ENCODE data around the gene HMGN3.
"Not testable (repeated sequence)": the region's sequence is repeated elsewhere in the genome, so short reads cannot be mapped to it uniquely, and the experiment has no call there.

- TF ChIP-seq, protein P1, sequence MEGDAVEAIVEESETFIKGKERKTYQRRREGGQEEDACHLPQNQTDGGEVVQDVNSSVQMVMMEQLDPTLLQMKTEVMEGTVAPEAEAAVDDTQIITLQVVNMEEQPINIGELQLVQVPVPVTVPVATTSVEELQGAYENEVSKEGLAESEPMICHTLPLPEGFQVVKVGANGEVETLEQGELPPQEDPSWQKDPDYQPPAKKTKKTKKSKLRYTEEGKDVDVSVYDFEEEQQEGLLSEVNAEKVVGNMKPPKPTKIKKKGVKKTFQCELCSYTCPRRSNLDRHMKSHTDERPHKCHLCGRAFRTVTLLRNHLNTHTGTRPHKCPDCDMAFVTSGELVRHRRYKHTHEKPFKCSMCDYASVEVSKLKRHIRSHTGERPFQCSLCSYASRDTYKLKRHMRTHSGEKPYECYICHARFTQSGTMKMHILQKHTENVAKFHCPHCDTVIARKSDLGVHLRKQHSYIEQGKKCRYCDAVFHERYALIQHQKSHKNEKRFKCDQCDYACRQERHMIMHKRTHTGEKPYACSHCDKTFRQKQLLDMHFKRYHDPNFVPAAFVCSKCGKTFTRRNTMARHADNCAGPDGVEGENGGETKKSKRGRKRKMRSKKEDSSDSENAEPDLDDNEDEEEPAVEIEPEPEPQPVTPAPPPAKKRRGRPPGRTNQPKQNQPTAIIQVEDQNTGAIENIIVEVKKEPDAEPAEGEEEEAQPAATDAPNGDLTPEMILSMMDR (conservative IDR thresholded peaks at IDR 0.05 in 1 of 2, IDR thresholded peaks at IDR 0.05 in 1 of 2; ENCODE audit: low read depth in 1 of 2, low read length in 2 of 2) = not testable (repeated sequence)
- TF ChIP-seq EZH2 (IDR thresholded peaks at IDR 0.05; ENCODE audit: low read length, missing control alignments) = not testable (repeated sequence)
Measured at GRCh38 chr6:79256770-79257169, 22.3 kb upstream of the HMGN3 start.
